Effector CD8-positive, alpha-beta T cell (primary cell): Measurements from ENCODE around the gene AIDA.
"Not testable (repeated sequence)": the region's sequence is repeated elsewhere in the genome, so short reads cannot be mapped to it uniquely, and the experiment has no call there.

Source experiments
- DNase-seq: peaks from one replicate; lab custom pipeline; 2025; lab: John Stamatoyannopoulos, UW

Gene AIDA

GRCh38 chr1:222713091-222713961, 1.0 kb upstream of the AIDA start:
- peak; percentile 90 for DNase-seq

GRCh38 chr1:222711319-222712252, 705 bp downstream of the AIDA start:
- DNase-seq: peak; percentile 41

GRCh38 chr1:222709700-222710153, 2.6 kb downstream of the AIDA start:
- no peak for DNase-seq

GRCh38 chr1:222706815-222707214, 5.5 kb downstream of the AIDA start:
- no peak for DNase-seq

GRCh38 chr1:222704260-222704659, 8.0 kb downstream of the AIDA start:
- no peak for DNase-seq

GRCh38 chr1:222702210-222702609, 10.1 kb downstream of the AIDA start:
- DNase-seq: no peak

GRCh38 chr1:222697826-222698225, 14.5 kb downstream of the AIDA start:
- DNase-seq: no peak

- DNase-seq: no peak
Observed at GRCh38 chr1:222697203-222697602, 15.1 kb downstream of the AIDA start.

GRCh38 chr1:222696741-222697140, 15.6 kb downstream of the AIDA start:
- no peak for DNase-seq

- DNase-seq: no peak
Observed at GRCh38 chr1:222694927-222695326, 17.4 kb downstream of the AIDA start.

- DNase-seq: no peak
Observed at GRCh38 chr1:222691016-222691415, 21.3 kb downstream of the AIDA start.

- DNase-seq: no peak
Observed at GRCh38 chr1:222680080-222680479, 32.2 kb downstream of the AIDA start.

GRCh38 chr1:222670110-222670509, 42.2 kb downstream of the AIDA start:
- no peak for DNase-seq

GRCh38 chr1:222669107-222669506, 43.2 kb downstream of the AIDA start:
- DNase-seq: not testable (repeated sequence)

GRCh38 chr1:222668184-222668583, 44.1 kb downstream of the AIDA start:
- not testable (repeated sequence) for DNase-seq

- no peak for DNase-seq
Observed at GRCh38 chr1:222665964-222666363, 46.3 kb downstream of the AIDA start.

- DNase-seq: no peak
Observed at GRCh38 chr1:222663431-222663934, 48.8 kb downstream of the AIDA start.

- DNase-seq: no peak
Observed at GRCh38 chr1:222657899-222658298, 54.4 kb downstream of the AIDA start.

- DNase-seq: no peak
Observed at GRCh38 chr1:222656391-222657155, 55.7 kb downstream of the AIDA start.

- DNase-seq: peak; percentile 67
Observed at GRCh38 chr1:222654849-222655248, 57.4 kb downstream of the AIDA start.

GRCh38 chr1:222653178-222653827, 59.0 kb downstream of the AIDA start:
- DNase-seq: no peak
